ENCODE results near the gene LIX1. TPM values are rescaled to one million over a fixed set of nuclear protein-coding genes. Genes with fewer than 3 reads are reported as not detected.

LIX1 gene
- polyA plus RNA-seq, 3 donors from 2014 or later, result not detected

DNA sequence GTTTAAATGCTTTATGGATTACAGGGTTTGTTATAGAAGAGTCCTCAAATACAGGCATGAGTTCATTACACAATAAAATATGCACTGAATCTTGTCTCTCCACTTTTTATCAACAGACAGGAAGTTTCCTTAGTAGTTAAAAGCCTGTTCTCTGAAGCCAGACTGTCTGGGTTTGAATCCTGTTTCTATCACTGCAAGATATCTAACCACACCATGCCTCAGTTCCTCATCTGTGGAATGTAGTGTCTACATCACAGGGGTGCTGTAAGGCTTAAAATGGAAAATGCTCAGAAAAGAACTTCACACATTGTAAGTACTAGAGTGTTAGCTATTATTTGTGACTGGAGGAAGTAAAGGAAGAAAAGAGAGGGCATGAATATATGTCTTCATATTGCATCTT is 9.3 kb downstream of the LIX1 start:
- no peak for DNase-seq
- Mint-ChIP-seq H3K27me3 (ENCODE audit: low read depth in 3 of 3) (peaks cover 0 to 4% (median 0%) of the 10 kb centered on the region in 3 donors), H3K9me3 (no peaks in the 10 kb centered on the region), H3K4me1 (no peaks in the 10 kb centered on the region), H3K27ac (no peak overlapping the region), H3K4me3 (no peak overlapping the region), H3K36me3 (no peaks in the 10 kb centered on the region)

DNA sequence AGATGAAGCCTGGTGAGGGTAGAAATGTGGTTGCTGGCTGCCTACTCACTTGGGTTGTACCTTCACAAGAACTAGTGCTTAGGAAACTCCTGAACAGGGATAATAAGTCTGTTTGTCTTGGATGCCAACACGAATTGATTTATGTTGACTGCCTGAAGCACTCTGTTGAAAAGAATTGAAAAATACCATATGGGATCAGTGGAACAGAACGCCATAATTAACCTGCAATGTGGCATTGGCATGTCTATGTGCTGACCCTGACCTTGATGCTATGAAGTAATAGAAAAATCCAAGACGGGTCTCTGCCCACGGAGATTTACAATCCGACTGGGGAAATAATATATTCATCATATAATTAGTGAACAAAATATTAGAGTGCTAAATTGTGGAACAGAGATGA is 10.5 kb downstream of the LIX1 start:
- Mint-ChIP-seq H3K4me1 (no peaks in the 10 kb centered on the region), H3K4me3 (no peak overlapping the region), H3K27me3 (ENCODE audit: low read depth in 3 of 3) (peaks cover 0 to 4% (median 0%) of the 10 kb centered on the region in 3 donors), H3K36me3 (no peaks in the 10 kb centered on the region), H3K27ac (no peak overlapping the region), H3K9me3 (no peaks in the 10 kb centered on the region)
- no peak for DNase-seq

DNA sequence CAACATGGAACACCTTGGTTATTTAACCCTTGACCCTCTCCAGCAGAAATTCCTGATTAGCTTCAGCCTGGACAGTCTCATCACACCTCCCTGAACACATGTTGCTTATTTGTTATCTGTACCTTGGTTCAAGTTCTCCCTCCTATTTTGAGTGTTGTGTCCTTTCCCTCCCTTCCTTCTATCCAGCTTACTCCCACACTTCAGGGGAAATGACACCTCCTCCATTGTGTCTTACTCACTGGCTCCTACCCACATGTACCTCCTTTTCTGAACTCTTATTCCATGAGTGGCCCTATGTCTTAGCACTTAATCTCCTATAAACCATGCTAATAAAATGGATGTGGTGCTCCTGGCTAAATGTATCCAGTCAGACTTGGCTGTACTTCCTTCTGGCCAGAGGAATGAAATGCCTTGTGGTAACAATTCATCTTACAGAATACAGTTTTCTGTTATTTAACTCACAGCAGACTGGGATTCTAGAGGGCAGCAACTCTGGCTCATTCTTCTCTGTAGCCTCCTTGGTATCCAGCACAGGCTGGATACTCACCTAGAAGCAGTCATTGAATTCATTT is 11.2 kb downstream of the LIX1 start:
- Mint-ChIP-seq H3K27me3 (ENCODE audit: low read depth in 3 of 3) (peaks cover 0 to 4% (median 0%) of the 10 kb centered on the region in 3 donors), H3K27ac (no peak overlapping the region), H3K4me1 (no peaks in the 10 kb centered on the region), H3K36me3 (no peaks in the 10 kb centered on the region), H3K9me3 (no peaks in the 10 kb centered on the region), H3K4me3 (no peak overlapping the region)
- DNase-seq, result no peak

DNA sequence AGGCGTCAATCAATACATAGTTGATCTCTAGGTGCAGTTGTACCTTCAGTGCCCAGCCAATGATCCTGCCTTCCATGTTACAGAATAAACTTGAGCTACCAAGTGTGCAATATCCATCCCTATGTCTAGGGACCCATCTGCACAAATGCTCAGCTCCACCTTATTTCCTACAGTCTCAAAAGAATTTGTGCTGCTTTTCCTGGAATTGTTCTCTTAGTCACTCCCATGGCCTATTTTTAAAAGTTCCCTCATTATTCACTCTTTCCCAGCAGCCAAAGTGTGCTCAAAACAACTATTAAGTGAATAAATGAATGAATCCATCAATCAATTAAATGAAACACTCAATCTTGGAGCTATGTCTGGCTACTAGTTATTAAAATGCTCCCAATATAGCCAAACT is 14.7 kb downstream of the LIX1 start:
- no peaks in the 10 kb centered on the region for H3K4me1 Mint-ChIP-seq
- H3K27me3 Mint-ChIP-seq (ENCODE audit: low read depth in 3 of 3), result no peaks in the 10 kb centered on the region
- H3K4me3 Mint-ChIP-seq, result no peak overlapping the region
- no peak overlapping the region for H3K27ac Mint-ChIP-seq
- H3K9me3 Mint-ChIP-seq, result no peaks in the 10 kb centered on the region
- H3K36me3 Mint-ChIP-seq, result no peaks in the 10 kb centered on the region
- DNase-seq, result no peak

DNA sequence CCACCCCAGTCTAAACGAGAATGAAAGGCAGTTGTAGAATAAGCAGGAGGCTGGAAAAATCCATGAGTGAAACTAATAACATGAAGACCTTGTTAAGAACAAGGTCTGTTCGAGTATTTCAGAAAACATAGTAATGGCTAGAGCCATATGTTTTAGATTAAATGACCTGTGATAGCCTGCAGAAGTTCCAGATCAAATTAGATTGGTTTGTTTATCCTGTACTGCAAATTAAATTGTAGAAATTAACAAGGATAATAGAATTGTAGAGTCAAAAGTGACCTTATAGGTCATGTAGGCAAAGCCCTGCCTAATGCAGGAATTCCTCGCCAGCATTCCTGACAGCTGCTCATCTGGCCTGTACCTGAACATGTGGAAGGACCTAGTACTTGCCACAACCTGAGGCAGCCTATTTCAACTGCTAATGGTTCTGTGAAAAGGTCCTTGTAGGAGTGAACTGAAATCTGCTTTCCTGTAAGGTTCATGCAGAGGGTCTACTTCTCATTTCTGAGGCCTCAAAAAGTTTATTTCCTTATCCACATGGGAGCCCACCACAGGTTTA is 17.2 kb downstream of the LIX1 start:
- Mint-ChIP-seq H3K4me1 (no peaks in the 10 kb centered on the region), H3K36me3 (no peaks in the 10 kb centered on the region), H3K27me3 (ENCODE audit: low read depth in 3 of 3) (no peaks in the 10 kb centered on the region), H3K9me3 (no peaks in the 10 kb centered on the region), H3K4me3 (no peak overlapping the region), H3K27ac (no peak overlapping the region)
- DNase-seq, result no peak

DNA sequence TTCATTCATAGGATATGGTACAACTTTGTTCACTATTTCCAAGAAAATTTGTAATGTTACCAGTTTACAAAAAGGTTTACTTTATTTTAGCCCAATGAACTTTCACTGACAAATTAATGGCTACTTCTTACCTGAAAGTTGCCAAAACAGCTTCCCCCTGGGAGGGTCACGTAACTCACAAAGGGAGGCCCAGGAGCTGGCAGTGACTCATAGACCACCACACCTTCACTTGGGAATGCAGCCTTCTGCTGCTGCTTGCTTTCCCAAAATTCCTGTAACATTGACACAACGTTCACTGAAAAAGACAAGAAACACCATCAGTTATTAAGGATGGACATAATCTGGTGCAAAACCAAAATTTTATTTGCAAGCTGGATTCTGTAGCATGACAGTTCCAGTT is 18.1 kb downstream of the LIX1 start:
- no peak overlapping the region for H3K27ac Mint-ChIP-seq
- H3K36me3 Mint-ChIP-seq, result no peaks in the 10 kb centered on the region
- no peak overlapping the region for H3K4me3 Mint-ChIP-seq

DNA sequence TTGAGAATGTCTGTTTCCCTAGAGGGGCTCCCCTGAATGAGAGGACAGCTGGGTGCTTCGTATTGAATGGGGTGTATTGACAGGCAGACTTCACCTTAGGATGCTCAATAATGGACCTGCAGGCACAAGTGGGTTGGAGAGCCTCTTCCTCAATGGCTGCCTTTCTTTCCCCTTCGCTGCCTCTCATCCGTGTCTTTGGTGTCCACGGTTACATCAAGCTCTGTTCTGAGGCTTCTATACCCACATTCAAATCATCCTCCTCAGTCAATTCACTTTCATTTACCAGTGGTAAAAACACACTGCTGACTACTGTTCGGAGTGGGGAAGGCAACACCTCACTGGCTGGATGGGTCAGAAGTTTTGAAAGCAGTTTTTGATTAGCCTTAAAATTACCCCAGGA is 20.6 kb downstream of the LIX1 start:
- no peak for DNase-seq
- H3K4me3 Mint-ChIP-seq, result no peak overlapping the region
- H3K36me3 Mint-ChIP-seq, result no peaks in the 10 kb centered on the region
- no peaks in the 10 kb centered on the region for H3K4me1 Mint-ChIP-seq
- no peaks in the 10 kb centered on the region for H3K9me3 Mint-ChIP-seq
- no peaks in the 10 kb centered on the region for H3K27me3 Mint-ChIP-seq (ENCODE audit: low read depth in 3 of 3)
- no peak overlapping the region for H3K27ac Mint-ChIP-seq

More for the DNA sequence above, 18.1 kb downstream of the LIX1 start:
- no peak for DNase-seq
- H3K9me3 Mint-ChIP-seq, result no peaks in the 10 kb centered on the region
- no peaks in the 10 kb centered on the region for H3K4me1 Mint-ChIP-seq
- H3K27me3 Mint-ChIP-seq (ENCODE audit: low read depth in 3 of 3), result no peaks in the 10 kb centered on the region

DNA sequence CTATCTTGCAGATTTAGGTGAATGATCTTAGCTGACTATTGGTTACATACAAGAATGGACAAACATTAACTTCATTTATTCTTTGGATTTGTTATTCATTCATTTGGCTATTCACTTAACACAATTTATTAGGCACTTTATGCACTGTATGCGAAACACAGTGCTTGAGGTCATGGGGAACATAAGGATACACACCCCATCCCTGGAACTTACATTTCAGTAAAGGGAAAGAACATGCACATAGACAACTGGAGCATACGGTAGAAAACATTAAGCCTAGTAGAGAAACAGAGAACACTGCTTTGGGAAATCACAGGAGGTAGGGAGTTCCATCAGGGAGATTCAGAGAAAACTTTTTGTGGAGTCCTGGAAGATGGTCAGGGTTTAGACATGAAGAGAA is 22.2 kb downstream of the LIX1 start:
- H3K27ac Mint-ChIP-seq, result no peak overlapping the region
- no peak overlapping the region for H3K4me3 Mint-ChIP-seq
- H3K27me3 Mint-ChIP-seq (ENCODE audit: low read depth in 3 of 3), result peaks cover 0 to 2% (median 0%) of the 10 kb centered on the region in 3 donors
- no peaks in the 10 kb centered on the region for H3K9me3 Mint-ChIP-seq
- H3K36me3 Mint-ChIP-seq, result no peaks in the 10 kb centered on the region
- no peaks in the 10 kb centered on the region for H3K4me1 Mint-ChIP-seq
- no peak for DNase-seq

DNA sequence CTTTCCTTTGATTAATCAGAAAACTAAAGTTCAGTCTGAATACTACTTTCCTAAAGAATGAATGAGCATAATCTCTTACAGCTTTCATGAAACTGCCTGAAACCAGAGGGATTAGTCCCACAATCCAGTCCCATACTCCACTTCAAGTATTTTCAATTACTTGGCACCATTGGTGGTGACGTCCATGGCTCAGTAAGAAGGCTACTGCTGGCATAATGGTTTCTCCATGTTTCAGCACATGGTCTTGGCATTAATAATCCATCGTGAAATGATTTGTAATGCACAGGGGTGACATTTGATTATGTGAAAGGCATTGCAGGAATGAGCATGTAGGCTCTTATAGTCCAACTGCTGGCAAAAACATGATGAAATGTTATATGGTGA is 23.4 kb downstream of the LIX1 start:
- Mint-ChIP-seq H3K27me3 (ENCODE audit: low read depth in 3 of 3) (peaks cover 0 to 2% (median 0%) of the 10 kb centered on the region in 3 donors), H3K27ac (no peak overlapping the region), H3K4me1 (no peaks in the 10 kb centered on the region), H3K4me3 (no peak overlapping the region), H3K9me3 (no peaks in the 10 kb centered on the region), H3K36me3 (no peaks in the 10 kb centered on the region)
- no peak for DNase-seq

DNA sequence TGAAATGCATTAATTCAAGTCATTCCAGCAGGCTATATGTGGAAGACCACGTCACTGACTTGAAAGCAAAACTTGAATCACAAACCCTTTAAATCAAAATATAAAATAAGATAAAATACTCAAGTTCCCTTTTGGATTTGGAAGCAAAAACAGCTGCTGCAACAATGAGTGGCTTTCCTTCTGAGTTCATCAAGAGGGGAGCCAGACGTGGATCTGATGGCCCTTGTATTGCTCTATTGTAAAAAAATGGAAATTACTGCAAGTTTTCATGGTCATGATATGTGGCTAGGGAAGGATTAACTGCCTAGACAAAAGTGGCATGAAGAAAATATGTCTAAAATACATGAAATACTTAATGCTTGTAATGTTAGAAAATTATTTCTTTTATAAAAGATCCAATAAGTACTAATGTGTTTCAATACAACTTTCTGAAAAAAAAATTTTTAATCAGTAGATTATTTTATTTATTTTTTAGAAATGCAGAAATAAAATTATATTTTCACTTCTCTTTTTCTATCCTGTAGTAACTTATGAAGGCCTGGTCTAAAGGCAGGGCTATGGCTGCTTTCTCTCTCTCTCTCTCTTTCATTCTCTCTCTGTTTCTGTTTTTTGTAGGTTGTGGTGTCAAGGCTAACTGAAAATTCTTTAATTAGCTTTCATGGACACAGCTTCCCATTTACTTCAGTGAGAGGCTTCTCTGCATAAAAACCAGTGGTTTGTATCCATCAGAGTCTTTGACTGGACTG is 24.0 kb downstream of the LIX1 start:
- peaks cover 0 to 2% (median 0%) of the 10 kb centered on the region in 3 donors for H3K27me3 Mint-ChIP-seq (ENCODE audit: low read depth in 3 of 3)
- H3K27ac Mint-ChIP-seq, result no peak overlapping the region
- H3K4me3 Mint-ChIP-seq, result no peak overlapping the region
- H3K4me1 Mint-ChIP-seq, result no peaks in the 10 kb centered on the region
- no peak for DNase-seq
- H3K9me3 Mint-ChIP-seq, result no peaks in the 10 kb centered on the region
- no peaks in the 10 kb centered on the region for H3K36me3 Mint-ChIP-seq

DNA sequence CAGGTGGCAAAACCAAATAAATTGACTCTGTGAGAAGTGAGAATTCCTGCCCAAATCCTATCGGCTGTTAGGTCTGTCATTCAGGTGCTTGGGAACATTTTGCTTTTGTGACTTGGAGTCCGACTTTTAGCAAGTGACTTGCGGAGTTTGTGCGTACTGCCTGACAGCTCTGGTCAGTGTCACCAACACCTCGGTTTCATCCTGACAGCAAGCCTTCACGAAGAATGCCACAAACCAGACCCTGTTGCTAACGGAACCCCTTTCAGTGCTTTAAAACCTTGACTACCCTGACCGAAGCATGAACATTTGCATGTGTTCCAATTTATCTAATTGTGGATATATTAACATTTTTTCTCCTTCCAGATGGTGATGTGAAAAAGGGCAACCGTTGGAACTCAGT is 26.5 kb downstream of the LIX1 start:
- Mint-ChIP-seq H3K27me3 (ENCODE audit: low read depth in 3 of 3) (peaks cover 0 to 2% (median 0%) of the 10 kb centered on the region in 3 donors), H3K36me3 (no peaks in the 10 kb centered on the region), H3K4me1 (no peaks in the 10 kb centered on the region), H3K9me3 (no peaks in the 10 kb centered on the region), H3K27ac (no peak overlapping the region), H3K4me3 (no peak overlapping the region)
- no peak for DNase-seq

DNA sequence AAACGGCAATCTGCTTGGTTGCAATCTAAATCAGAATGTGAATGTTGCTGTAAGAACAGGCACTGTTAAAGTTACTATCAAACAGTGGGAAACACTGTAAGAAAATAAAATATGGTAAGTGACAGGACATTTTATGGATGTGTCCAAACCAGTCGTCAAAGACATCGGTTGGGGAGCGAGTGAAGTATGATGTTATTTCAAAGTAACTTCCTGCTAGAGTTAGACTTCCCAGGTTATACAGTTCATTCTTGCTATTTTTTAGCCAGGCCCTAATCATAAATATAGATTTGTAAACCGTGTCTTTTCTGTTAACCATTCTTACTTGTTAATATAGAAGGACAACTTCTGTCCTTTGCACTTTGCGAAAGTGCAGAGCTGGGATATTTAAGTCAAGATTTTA is 30.2 kb downstream of the LIX1 start:
- Mint-ChIP-seq H3K27me3 (ENCODE audit: low read depth in 3 of 3) (peaks cover 0 to 4% (median 0%) of the 10 kb centered on the region in 3 donors), H3K4me3 (no peak overlapping the region), H3K27ac (no peak overlapping the region), H3K4me1 (no peaks in the 10 kb centered on the region), H3K9me3 (no peaks in the 10 kb centered on the region), H3K36me3 (no peaks in the 10 kb centered on the region)
- DNase-seq, result no peak

DNA sequence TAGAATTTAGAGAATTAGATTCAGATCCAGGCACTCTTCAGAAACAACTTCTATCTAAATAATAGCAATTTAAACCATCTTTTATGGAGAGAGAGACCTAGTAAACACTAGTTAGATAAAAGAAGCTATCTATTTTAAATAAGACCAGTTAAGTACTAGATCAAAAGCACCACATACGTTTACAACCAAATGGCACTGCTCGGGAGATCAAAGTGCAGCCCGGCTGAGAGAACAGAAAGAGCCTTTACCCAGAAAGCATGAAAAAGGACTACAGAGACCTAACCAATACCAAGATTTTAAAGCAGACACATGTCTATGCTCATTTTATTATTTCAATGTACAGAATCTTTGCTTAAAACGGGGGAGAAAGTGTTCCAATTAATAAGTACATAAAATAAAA is 30.8 kb downstream of the LIX1 start:
- Mint-ChIP-seq H3K9me3 (no peaks in the 10 kb centered on the region), H3K27ac (no peak overlapping the region), H3K36me3 (no peaks in the 10 kb centered on the region), H3K4me1 (no peaks in the 10 kb centered on the region), H3K27me3 (ENCODE audit: low read depth in 3 of 3) (peaks cover 0 to 4% (median 0%) of the 10 kb centered on the region in 3 donors), H3K4me3 (no peak overlapping the region)
- no peak for DNase-seq

DNA sequence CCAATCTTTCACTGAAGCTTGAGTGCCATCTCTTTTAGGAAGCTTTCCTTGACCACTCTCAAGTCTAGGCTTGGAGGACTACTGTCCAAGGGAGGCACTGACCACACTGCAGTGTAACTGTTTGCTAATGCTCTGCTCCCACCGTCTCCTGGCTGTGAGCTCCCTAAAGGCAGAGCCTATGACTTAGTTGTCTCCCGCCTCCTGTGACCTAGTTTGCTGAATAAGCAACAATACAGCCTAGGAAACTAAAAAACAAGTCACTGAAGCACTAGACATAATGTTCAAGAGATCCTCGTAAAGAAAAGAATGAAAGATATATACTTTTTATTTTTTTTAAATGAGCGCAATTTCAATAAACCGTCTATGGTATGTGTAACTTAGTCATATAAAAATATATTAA is 31.4 kb downstream of the LIX1 start:
- no peak overlapping the region for H3K27ac Mint-ChIP-seq
- peaks cover 0 to 4% (median 0%) of the 10 kb centered on the region in 3 donors for H3K27me3 Mint-ChIP-seq (ENCODE audit: low read depth in 3 of 3)
- H3K9me3 Mint-ChIP-seq, result no peaks in the 10 kb centered on the region
- H3K4me1 Mint-ChIP-seq, result no peaks in the 10 kb centered on the region
- H3K4me3 Mint-ChIP-seq, result no peak overlapping the region
- DNase-seq, result no peak
- H3K36me3 Mint-ChIP-seq, result no peaks in the 10 kb centered on the region

DNA sequence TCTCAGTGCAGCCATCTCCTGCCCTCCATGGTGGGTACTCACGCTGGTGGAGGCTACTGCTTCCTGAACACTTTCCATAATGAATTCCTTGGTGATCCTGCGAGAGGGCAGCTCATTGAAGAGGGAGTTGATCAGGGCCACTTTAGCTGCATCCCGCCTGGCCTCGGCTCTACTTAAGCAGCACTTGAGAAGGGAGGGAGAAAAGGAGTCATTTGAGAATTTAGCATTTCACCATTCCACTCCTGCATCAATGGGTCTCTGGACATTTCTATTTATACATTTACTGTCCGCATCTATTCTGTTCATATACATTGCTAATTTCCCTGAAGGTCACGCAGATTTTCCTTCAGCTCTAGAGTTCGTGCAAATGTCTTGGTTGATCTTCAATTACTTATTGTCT is 35.1 kb downstream of the LIX1 start:
- no peak overlapping the region for H3K27ac Mint-ChIP-seq
- no peak overlapping the region for H3K4me3 Mint-ChIP-seq
- no peaks in the 10 kb centered on the region for H3K36me3 Mint-ChIP-seq
- H3K27me3 Mint-ChIP-seq (ENCODE audit: low read depth in 3 of 3), result peaks cover 0 to 2% (median 0%) of the 10 kb centered on the region in 3 donors
- no peaks in the 10 kb centered on the region for H3K9me3 Mint-ChIP-seq
- DNase-seq, result no peak
- H3K4me1 Mint-ChIP-seq, result no peaks in the 10 kb centered on the region

All from immature natural killer cell (primary cell).